KOPT-K1 (cell line): ENCODE results near the gene HTT.

Experiments
- H3K27ac ChIP-seq: fragments of 200-600 bp; sonication (generic); 2 replicates; pipeline ENCODE4 v1.5.1; 2016; ENCODE audit warnings: antibody characterized with exemption, mild to moderate bottlenecking, low read depth, low read length; ENCODE audit not compliant: poor library complexity, severe bottlenecking
- H3K36me3 ChIP-seq: fragments of 200-600 bp; sonication (generic); 2 replicates; pipeline ENCODE4 v1.5.1; 2017; ENCODE audit warnings: antibody characterized with exemption, mild to moderate bottlenecking, low read length, moderate library complexity; ENCODE audit not compliant: insufficient read depth
- H3K9me3 ChIP-seq: fragments of 200-600 bp; sonication (generic); 2 replicates; pipeline ENCODE4 v1.5.1; 2017; ENCODE audit warnings: antibody characterized with exemption, low read length, mild to moderate bottlenecking; ENCODE audit not compliant: insufficient read depth, poor library complexity, severe bottlenecking

Gene HTT

DNA sequence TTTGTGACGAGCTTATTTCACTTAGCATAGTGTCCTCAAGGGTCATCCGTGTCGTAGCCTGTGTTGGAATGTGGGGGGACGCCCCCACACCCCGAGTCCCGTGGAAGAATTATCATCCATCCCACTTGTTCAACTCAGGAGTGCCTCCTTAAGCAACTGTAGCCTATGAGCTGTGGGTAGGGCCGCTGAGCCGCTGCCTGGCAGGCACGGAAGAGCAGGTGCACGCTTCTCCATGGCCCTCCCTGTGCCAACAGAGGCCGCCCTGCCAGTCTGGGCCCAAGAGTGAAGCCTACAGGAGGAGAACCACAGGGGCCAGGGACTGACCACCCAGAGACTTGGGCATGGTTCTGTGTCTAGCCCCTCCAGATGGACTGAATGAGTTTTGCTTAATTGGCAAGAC, 216.0 kb downstream of the HTT start:
- H3K36me3 ChIP-seq = no peaks in the 10 kb centered on the region
- no peaks in the 10 kb centered on the region for H3K9me3 ChIP-seq
- no peak overlapping the region for H3K27ac ChIP-seq

GRCh38 chr4:3290889-3291321, 216.4 kb downstream of the HTT start:
- H3K27ac ChIP-seq = no peak overlapping the region
- no peaks in the 10 kb centered on the region for H3K9me3 ChIP-seq
- no peaks in the 10 kb centered on the region for H3K36me3 ChIP-seq

DNA sequence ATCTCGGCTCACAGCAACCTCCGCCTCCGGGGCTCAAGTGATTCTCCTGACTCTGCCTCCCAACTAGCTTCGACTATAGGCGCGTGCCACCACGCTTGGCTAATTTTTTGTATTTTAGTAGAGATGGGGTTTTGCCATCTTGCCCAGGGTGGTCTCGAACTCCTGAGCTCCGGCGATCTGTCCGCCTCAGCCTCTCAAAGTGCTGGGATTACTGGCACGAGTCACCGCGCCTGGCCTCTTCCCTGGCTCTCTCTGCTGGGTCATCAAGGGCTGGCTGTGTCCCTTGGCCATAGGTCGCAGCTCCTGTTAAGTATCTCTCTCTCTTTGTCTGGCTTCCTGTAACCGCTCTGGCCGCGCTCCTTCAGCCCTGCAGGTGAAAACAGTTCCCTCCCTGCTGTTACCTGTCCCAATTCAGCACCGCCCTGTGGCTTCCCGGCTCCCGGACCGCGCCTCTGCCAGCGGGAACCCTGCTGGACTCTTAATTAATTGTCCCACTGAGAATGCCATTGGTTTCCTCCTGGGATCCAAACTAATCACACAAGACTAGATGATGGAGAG, 217.0 kb downstream of the HTT start:
- H3K9me3 ChIP-seq = no peaks in the 10 kb centered on the region
- no peaks in the 10 kb centered on the region for H3K36me3 ChIP-seq
- no peak overlapping the region for H3K27ac ChIP-seq

GRCh38 chr4:3291969-3292570, 217.6 kb downstream of the HTT start:
- Histone ChIP-seq H3K9me3 (peaks cover 2% of the 10 kb centered on the region), H3K27ac (no peak overlapping the region)

DNA sequence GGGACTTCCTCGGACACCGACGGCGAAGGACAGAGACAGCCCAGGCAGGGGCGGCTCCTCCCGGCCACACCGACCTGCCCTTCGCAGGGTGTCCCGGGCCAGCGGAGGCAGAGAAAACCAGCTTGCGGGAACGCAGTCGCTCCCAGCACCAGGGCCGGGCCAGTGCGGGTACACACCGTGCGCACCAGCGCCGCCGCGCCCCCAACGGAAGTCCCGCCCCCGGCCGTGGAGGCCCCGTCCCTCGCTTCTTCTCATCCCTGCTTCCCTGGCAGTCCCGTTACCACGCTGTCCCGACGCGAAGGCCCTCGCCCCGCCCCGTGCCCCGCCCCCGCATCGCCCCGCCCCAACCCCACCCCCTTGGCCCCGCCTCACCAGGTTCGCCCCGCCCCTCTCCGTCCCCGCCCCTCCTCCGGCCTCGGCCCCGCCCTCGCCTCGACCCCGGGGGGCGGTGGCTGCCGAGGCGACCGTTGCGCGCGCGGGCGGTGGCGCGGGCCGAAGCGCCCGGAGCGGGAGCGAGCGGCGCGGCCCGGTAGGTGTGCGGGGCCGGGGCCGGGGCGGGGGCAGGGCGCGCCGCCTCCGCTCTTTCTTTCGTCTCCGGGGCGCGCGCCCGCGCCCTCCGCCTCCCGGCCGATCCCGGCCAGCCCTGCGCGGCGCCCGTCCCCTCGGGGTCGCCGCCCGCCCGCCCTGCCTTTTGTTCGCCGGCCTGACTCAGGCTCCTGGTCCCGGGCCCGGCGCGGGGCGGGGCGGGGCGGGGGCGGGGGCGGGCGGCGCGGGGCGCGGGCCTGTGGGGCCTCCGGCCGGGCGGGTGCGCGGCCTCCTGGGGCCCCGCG, 218.3 kb downstream of the HTT start, which contains the start of gene RGS12:
Gene RGS12, plus strand, starts transcription at position 451 of the 830 bp plus-strand sequence. CDS start 23,150 bp downstream, outside the sequence.
- Histone ChIP-seq H3K36me3 (no peaks in the 10 kb centered on the region), H3K27ac (no peak within 1 kb of the TSS), H3K9me3 (peaks cover 9% of the 10 kb centered on the region)

More at GRCh38 chr4:3291969-3292570, 217.6 kb downstream of the HTT start:
- H3K36me3 ChIP-seq = no peaks in the 10 kb centered on the region
